Esophagus squamous epithelium (tissue), 4 donors: ENCODE results near the gene ZNF471.

ENCODE experiments used
- CTCF ChIP-seq, 6 experiments: fragments of 450-650 bp in 4 of 6; fragments of 200-600 bp in 2 of 6; sonication (generic) in 2 of 6; IDR thresholded peaks; one replicate each; pipeline ENCODE4 v1.5.1; 2016 to 2019; ENCODE audit warnings: antibody characterized with exemption in 6 of 6, mild to moderate bottlenecking in 4 of 6, moderate library complexity in 4 of 6
- POLR2A ChIP-seq, 4 donors: fragments of 450-650 bp; IDR thresholded peaks; one replicate each; pipeline ENCODE4 v1.6.1; 2017; ENCODE audit warnings: antibody characterized with exemption in 4 of 4, mild to moderate bottlenecking in 4 of 4, moderate library complexity in 3 of 4

- no peak for TF ChIP-seq CTCF (IDR thresholded peaks at IDR 0.05)
- TF ChIP-seq POLR2A (IDR thresholded peaks at IDR 0.05) = no peak
Measured at GRCh38 chr19:56537442-56537841, 29.8 kb downstream of the ZNF471 start.
